ENCODE data around the gene MYBPC3.
A peak's percentile ranks its signal among the peaks of the same experiment; 100 is the strongest.

The MYBPC3 gene

DNA sequence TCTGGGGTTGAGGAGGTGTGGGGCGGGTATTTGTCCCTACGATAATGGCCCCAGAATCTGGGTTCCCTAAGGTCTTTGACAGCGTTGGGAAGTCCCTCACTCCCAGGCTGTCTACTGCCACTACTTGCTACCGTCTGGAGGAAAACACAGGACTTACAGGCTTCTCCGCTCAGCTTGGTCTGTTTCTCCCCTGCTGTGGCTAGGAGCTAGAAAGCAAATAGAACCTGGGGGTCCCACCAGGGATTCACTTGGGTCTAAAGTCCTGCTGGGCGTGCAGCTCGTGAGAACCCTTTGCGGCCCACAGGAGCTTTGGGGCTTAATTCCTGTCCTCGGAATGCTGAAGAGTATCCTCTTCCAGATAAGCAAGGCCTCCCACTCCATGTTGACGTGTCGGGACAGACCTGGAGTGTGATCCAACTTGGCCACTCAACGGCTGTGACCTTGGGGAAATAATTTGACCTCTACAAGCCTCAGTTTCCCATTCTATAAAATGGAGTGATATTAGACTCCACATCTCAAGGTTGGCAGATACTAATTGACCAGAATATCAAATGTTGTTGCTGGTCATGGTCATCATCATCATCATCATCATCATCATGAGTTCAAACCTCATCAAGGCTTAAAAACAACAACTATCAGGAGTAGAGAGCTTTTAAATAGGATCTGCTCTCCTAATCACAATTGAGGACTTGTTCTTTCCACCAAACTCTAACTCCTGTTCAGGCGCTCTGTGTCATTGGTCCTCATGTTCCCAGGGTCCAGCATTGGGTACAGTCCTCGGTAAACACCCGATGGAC lies 1.7 kb upstream of the MYBPC3 start:
- TF ChIP-seq, protein P1, sequence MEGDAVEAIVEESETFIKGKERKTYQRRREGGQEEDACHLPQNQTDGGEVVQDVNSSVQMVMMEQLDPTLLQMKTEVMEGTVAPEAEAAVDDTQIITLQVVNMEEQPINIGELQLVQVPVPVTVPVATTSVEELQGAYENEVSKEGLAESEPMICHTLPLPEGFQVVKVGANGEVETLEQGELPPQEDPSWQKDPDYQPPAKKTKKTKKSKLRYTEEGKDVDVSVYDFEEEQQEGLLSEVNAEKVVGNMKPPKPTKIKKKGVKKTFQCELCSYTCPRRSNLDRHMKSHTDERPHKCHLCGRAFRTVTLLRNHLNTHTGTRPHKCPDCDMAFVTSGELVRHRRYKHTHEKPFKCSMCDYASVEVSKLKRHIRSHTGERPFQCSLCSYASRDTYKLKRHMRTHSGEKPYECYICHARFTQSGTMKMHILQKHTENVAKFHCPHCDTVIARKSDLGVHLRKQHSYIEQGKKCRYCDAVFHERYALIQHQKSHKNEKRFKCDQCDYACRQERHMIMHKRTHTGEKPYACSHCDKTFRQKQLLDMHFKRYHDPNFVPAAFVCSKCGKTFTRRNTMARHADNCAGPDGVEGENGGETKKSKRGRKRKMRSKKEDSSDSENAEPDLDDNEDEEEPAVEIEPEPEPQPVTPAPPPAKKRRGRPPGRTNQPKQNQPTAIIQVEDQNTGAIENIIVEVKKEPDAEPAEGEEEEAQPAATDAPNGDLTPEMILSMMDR (IDR thresholded peaks at IDR 0.05; ENCODE audit: low read length, missing control alignments) = no peak
- no peak for DNase-seq (ENCODE audit: low read depth)
- no peak overlapping the region for H3K4me3 ChIP-seq (replicated peaks; ENCODE audit: low read depth, low read length)

DNA sequence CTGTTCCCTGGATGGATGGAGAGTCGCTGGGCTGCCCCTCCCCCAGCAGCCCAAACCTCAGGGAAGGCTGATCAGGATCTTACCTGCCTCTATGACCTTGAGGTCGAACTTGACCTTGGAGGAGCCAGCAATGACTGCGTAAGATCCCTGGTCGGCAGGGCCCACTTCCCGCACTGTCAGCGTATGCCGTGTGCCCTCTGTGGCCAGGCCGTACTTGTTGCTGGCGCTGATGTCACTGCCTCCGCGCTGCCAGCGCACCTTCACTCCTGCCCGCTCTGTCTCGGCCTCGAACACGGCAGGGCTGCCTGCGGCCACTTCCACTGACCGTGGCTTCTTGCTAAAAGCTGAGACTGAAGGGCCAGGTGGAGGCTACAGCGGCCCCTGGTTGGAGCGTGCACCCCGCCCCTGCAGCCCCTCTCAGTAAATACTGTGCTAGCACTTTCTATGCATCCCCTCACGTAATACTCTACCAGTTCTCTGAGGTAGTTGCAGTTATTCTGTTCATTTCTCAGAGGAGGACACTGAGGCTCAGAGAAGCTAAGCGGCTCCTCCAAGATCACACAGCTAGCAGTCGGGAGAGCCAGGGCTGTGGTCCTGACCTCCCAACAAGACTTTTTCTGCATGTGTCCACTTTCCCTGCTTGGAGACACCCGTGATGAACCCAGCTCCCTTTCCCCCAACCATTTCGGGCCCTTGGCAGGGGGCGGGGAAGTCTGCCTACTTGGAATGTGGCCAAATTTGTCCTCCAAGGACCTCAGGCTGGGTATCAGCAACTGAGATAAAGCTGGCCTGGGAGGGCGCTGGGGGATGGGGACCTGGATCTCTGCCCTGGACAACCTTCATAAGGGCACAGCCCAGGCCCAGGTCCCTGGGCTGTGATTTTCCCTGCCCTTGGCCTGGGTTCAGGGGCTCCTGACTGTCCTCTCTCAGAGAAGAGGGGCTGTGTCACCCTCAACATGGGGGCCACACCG lies 1.1 kb downstream of the MYBPC3 start:
- H3K4me3 ChIP-seq (replicated peaks; ENCODE audit: low read depth, low read length) = no peak overlapping the region
- TF ChIP-seq, protein P1 (IDR thresholded peaks at IDR 0.05; ENCODE audit: low read length, missing control alignments) = no peak
- no peak for DNase-seq (ENCODE audit: low read depth)

DNA sequence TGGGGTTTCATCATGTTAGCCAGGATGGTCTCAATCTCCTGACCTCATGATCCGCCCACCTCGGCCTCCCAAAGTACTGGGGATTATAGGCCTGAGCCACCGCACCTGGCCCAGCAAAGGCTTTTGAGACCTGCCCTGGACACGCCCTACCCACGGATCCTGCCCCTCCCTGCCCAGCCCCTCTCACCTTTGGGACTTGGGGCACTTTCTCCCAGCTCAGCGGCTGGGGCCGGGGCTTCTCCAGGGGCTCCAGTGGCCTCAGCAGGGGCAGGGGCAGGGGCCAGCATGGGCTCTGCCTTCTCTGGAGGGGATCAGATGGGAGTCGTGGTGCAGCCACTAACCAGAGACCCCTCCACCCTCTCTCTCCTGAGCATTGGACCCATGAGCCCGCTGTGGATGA lies 2.2 kb downstream of the MYBPC3 start:
- TF ChIP-seq, protein P1 (IDR thresholded peaks at IDR 0.05; ENCODE audit: low read length, missing control alignments) = no peak
- DNase-seq (ENCODE audit: low read depth) = no peak
- no peak overlapping the region for H3K4me3 ChIP-seq (replicated peaks; ENCODE audit: low read depth, low read length)

DNA sequence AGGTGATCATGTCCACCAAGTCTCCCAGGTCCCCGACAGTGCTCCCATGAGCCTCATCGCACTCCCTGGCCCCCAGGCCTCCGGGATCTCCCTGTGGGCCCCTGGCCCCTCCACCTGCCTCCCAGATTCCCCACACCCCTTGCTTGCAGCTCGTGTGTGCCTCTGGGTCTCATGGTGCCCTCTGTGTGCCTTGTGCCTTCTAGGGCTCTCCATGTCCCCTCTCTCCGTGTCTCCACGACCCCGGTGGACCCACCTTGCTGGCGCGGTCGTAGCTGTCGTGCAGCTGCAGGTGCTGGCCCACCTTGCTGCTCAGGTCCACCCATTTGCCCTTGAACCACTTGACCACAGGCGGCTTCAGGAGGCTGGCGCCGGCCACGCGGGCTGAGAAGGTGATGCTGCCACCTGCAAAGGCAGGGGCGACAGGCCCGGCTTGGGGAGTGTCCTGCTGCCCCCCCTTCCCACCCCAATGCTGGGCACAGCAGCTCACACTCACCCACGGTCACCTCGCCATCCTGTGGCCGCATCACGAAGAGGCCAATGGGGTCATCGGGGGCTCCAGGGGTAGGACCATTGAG lies 2.9 kb downstream of the MYBPC3 start:
- DNase-seq (ENCODE audit: low read depth) = no peak
- TF ChIP-seq, protein P1 (IDR thresholded peaks at IDR 0.05; ENCODE audit: low read length, missing control alignments) = no peak
- H3K4me3 ChIP-seq (replicated peaks; ENCODE audit: low read depth, low read length) = no peak overlapping the region

DNA sequence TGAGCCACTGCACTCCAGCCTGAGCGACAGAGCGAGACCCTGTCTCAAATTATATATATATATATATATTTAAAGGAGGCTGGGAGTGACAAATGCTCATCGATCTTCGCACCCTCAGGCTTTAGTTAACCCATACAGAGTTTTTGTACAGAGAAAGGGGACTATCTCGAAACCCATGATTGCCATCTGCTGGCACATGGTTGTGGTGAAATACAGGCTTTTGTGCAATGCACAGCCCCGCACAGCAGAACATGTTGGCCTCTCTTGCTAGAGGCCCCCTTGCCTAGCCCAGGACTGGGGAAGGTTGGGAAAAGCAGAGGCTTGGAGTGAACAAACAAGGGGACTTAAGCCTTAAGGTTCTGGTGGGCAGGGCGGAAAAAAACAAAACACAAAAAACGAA lies 3.6 kb downstream of the MYBPC3 start:
- TF ChIP-seq, protein P1 (IDR thresholded peaks at IDR 0.05; ENCODE audit: low read length, missing control alignments) = peak; percentile 31
- peak; percentile 50 for DNase-seq (ENCODE audit: low read depth)
- H3K4me3 ChIP-seq (replicated peaks; ENCODE audit: low read depth, low read length) = no peak overlapping the region

DNA sequence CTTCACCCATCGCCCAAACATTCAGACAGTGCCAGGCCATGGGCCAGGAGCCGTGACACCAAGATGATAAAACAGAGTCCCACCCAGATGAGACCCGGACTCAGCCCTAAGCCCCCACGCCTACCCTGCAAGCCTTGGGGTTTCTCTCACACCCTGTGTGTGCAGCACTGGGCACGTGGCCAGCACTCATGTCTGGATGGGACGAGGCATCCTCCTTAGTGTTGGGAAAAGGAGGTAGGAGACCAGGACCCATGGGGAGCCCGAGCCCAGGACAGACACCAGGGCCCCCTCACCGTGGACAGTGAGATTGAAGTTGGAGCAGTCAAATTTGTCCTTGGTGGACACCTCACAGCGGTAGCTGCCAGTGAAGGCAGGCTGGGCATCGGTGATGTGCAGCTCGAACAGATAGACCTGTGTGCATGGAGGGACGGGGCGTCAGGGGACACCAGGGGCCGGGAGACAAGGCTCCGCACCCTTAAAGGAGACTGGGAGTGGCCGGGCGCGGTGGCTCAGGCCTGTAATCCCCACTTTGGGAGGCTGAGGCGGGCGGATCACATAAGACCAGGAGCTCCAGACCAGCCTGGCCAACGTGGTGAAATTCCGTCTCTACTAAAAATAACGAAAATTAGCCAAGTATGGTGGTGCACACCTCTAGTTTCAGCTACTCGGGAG lies 4.2 kb downstream of the MYBPC3 start:
- H3K4me3 ChIP-seq (replicated peaks; ENCODE audit: low read depth, low read length) = no peak overlapping the region
- TF ChIP-seq, protein P1 (IDR thresholded peaks at IDR 0.05; ENCODE audit: low read length, missing control alignments) = no peak
- no peak for DNase-seq (ENCODE audit: low read depth)
